ENCODE data around the gene NGDN.
A peak's percentile ranks its signal among the peaks of the same experiment; 100 is the strongest.

Gene NGDN

GRCh38 chr14:23457587-23458445, 11.7 kb upstream of the NGDN start:
- no peak for DNase-seq (ENCODE audit: low read depth)
- TF ChIP-seq CTCF (IDR thresholded peaks at IDR 0.05; ENCODE audit: insufficient read depth, low read depth, low read length, missing control alignments): no peak
- no peak overlapping the region for H3K4me3 ChIP-seq (ENCODE audit: low read depth, low read length)

- DNase-seq (ENCODE audit: low read depth): no peak
- H3K4me3 ChIP-seq (ENCODE audit: low read depth, low read length): no peak overlapping the region
- no peak for TF ChIP-seq CTCF (IDR thresholded peaks at IDR 0.05; ENCODE audit: insufficient read depth, low read depth, low read length, missing control alignments)
Measured at GRCh38 chr14:23460960-23461359, 8.5 kb upstream of the NGDN start.

DNA sequence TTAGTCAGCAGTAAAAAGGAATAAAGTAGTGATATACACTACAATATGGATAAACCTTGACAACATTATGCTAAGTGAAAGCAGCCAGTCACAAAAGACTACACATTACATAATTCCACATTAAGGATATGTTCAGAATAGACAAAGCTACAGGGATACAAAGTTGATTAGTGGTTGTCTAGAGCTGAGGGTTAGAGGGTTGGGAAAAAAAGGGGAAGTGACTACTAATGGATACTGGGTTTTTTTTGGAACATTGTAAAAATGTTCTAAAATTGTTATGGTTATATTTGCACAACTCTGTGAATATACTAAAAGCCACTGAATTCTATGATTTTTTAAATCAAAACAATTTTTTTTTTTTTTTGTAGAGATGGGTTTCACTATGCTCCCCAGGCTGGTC, 4.8 kb upstream of the NGDN start:
- TF ChIP-seq CTCF (IDR thresholded peaks at IDR 0.05; ENCODE audit: insufficient read depth, low read depth, low read length, missing control alignments): no peak
- no peak overlapping the region for H3K4me3 ChIP-seq (ENCODE audit: low read depth, low read length)
- no peak for DNase-seq (ENCODE audit: low read depth)

GRCh38 chr14:23465261-23465660, 4.2 kb upstream of the NGDN start:
- H3K4me3 ChIP-seq (ENCODE audit: low read depth, low read length): no peak overlapping the region
- no peak for DNase-seq (ENCODE audit: low read depth)
- TF ChIP-seq CTCF (IDR thresholded peaks at IDR 0.05; ENCODE audit: insufficient read depth, low read depth, low read length, missing control alignments): no peak

DNA sequence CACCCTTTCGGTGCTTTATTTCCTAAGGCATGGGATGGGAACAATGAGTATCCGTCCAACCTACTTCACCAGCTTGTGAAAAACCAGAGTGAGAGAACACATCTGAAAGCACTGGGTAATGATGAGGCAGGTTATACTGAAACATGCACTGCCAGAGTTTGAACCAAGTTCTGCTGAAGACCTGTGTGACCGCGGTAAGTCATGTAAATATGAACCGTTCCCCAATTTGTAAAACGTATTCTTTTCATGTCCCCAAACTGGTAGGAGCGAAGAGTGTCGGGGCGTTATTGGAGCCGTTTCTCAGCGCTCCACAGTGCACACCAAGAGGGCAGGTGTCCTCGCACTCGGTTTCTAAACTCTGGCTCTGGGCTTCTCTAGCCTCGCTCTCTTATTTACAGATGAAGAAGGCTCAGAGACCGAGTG, 788 bp upstream of the NGDN start:
- peak overlapping the region; percentile 75 for H3K4me3 ChIP-seq (ENCODE audit: low read depth, low read length)
- DNase-seq (ENCODE audit: low read depth): no peak
- no peak for TF ChIP-seq CTCF (IDR thresholded peaks at IDR 0.05; ENCODE audit: insufficient read depth, low read depth, low read length, missing control alignments)

DNA sequence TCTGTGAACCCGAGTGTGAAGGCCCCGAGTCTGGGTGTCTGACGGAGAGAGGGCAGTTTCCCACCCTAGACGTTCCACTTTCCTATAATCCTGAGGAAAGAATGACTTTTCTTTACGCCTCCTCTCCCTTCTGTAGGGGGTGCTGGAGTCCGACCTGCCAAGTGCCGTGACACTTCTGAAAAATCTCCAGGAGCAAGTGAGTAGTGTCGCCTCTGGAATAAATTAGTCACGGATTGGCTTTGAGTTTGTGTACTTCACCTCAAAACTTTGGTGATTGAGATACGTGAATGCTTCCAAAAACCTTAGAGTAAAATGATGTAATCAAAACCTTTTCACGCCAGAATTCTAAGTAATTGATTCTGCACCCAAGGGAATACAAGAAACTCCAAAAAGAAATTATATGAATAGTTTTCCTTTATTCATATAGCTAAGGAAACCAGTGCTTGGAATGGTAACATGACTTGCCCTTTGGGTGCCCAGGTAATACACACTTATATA, 452 bp downstream of the NGDN start:
- H3K4me3 ChIP-seq (ENCODE audit: low read depth, low read length): peak overlapping the region; percentile 75
- DNase-seq (ENCODE audit: low read depth): no peak
- TF ChIP-seq CTCF (IDR thresholded peaks at IDR 0.05; ENCODE audit: insufficient read depth, low read depth, low read length, missing control alignments): no peak

Data from GM12865 (cell line).